ENCODE data around the gene BAG5.
"Not testable (repeated sequence)": the region's sequence is repeated elsewhere in the genome, so short reads cannot be mapped to it uniquely, and the experiment has no call there.

The BAG5 gene

DNA sequence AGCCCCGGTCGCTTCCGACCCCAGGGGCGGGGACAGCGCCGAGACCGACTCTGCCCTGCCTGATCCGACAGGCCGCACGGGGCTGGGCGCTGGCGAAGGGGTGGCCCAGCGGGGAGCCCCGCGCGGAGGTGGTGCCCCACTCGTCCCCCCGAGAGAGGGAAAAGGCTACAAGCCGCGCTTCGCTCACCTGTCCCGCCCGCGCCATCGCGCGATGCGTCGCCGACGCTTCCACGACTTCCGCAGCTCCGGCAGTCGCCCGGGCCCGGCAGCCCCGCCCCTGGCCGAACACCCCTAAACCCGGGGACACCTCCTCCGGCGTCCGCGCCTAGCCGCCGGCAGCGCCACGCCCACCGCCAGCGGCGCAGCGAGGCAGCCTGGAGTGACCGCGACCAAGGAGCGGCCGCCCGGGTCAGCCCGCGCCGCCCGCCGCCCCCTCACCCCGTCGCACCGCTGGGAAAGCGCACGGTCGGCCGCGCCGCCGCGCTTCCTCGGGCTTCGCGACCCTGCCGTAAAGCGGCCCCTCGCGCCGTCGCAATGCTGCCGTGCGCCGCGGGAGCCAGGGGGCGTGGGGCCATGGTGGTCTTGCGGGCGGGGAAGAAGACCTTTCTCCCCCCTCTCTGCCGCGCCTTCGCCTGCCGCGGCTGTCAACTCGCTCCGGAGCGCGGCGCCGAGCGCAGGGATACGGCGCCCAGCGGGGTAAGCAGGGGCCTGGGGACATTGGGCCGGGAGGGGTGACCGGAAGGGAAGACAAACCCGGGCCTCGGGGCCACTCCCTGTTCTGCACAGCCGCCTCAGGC, at the start of gene BAG5, which contains the start of gene COA8:
Gene BAG5, minus strand, starts transcription at position 229 of the 797 bp plus-strand sequence. CDS start 1,493 bp downstream, outside the sequence.
Gene COA8, plus strand, starts transcription at position 532 of the 797 bp plus-strand sequence. Its CDS starts 42 bp downstream, at position 574.
- peak; percentile 61 to 83 (median 73) for DNase-seq (ENCODE audit: low read depth in 4 of 4, low spot score in 1 of 4)

DNA sequence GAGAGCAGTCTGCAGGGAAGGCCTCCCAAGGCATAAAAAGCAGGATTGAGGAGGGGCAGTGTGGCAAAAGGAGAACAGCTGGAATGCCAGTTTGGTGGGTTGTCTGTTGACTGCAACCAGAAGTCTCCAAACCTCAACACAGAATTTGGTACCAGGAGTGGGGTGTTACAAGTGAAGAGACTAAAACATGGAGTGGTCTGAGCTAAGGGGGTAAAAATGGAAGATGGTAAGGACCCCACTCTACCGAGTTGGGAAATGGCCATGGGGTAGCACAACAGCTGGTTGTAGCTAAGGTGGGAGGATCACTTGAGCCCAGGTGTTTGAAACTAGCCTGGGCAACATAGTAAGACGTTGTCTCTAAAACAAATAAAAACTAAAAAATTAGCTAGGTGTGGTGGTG, 48.8 kb upstream of the BAG5 start:
- no peak for DNase-seq (ENCODE audit: low read depth in 4 of 4, low spot score in 1 of 4)

GRCh38 chr14:103609081-103609480, 46.6 kb upstream of the BAG5 start:
- DNase-seq (ENCODE audit: low read depth in 4 of 4, low spot score in 1 of 4), result not testable (repeated sequence)

GRCh38 chr14:103607822-103608221, 45.4 kb upstream of the BAG5 start:
- DNase-seq (ENCODE audit: low read depth in 4 of 4, low spot score in 1 of 4), result no peak

DNA sequence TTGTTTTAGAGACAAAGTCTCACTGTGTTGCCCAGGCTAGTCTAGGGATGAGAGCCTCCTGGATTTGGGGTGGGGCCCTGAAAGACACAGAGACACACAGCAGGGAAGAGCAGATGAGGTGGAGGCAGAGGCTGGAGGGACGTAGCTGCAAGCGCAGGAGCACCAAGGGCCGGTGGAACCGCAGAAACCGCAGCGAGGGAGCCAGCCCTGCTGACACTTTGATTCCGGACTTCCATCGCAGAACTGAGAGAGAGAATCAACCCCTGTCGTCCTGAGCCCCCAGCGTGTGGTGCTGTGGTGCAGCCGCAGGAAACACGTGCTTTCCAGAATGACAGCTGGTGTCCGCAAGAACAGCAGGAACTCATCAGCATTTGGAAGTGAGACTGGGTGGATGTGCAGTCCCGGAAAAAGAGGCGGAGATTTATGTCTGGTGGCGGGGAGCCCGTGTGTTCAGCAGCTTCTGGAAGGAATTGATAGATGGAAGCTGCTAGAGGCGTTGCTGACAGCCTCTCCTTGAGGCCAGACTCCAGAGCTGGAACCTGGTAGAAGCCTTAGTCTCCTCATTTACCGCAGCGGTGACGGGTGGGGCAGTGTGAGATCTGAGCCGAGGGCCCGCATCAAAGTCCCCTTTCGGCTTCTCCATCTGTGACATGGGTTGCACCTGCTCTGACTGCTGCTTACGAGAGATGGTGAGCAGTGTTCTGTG, 44.7 kb upstream of the BAG5 start:
- peak in 2 of 4 experiments; percentile 24 to 38 for DNase-seq (ENCODE audit: low read depth in 4 of 4, low spot score in 1 of 4)

DNA sequence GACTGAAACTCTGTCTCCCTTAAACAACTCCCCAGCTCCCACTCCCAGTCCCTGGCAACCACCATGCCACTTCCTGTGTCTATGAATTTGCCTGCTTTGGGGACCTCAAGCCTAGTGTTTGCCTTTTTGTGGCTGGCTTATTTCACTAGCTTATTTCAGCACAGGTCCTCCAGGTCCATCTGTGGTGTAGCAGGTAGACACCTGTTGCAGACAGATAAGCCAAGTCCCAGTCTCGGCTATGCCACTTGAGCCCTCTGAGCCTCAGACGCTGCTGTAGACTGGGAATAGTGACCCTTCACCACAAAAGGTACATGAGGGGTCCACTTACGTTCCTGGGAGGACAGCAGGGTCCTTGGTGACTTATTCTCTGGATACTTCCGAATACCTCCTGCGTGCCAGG, 42.2 kb upstream of the BAG5 start:
- DNase-seq (ENCODE audit: low read depth in 4 of 4, low spot score in 1 of 4), result no peak

DNA sequence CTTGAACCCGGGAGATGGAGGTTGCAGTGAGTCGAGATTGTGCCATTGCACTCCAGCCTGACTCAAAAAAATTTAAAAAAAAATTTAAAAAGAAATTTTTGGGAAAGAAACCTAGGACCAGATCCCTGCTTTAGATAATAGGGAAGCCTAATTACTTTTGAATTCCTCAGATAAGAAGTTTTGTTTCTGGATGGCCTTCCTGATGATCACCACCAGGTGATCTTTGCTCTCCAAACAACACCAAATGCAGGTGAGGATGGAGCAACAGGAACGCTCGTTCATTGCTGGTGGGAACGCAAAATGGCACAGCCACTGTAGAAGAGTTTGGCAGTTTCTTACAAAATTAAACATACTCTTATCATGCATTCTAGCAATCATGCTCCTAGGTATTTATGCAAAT, 38.0 kb upstream of the BAG5 start:
- DNase-seq (ENCODE audit: low read depth in 4 of 4, low spot score in 1 of 4), result no peak

DNA sequence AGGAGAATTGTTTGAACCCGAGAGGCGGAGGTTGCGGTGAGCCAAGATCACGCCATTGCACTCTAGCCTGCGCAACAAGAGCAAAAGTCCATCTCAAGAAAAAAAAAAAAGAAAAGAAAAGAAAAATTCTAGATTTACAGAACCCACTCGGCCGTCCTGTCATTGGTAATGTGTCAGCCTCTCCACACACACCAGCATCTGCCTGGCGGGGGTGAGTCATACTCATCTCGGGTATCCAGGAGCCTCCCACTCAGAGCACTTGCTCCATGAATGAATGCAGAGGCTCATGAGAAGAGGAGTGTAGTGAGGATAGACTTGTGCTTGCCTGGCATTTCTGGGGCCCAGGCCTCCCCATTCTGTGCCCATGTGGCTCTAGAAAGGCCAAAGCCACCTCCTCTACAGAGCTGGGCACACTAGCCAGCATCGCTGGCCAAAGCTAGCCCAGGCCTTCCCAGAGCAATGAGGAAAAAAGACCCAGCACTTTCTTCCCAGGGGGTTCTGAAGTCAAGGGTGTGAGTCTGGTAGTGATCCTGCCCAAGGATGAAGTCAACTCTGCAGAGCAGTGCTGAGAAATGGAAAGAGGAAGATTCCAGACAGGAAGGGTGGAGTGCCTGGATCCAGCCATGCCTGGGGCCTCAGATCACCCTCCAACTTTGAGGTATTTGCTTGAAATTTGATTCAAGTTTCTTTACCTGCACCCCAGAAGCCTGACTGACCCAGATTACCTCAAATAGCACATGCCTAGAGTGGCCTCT, 35.3 kb upstream of the BAG5 start:
- DNase-seq (ENCODE audit: low read depth in 4 of 4, low spot score in 1 of 4), result no peak

DNA sequence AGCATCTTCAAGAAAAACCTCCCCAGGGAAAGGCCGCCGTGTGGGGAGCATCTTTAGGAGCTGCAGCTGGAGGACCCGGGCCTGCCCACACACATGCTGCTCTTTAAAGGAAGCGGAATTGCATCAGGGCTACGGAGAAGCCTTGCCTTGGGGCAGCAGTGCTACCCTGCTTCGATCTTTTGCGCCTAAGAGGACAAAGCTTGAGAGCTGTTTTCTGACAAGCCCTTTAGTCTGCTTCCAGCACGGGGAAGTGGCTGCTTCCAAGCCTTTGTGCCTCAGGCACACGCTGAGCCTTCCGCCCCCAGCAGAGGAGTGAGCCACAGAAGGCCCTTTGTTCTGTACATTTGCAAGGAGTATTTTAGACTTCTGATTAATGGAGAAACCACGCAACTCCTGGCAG, 31.8 kb upstream of the BAG5 start:
- no peak for DNase-seq (ENCODE audit: low read depth in 4 of 4, low spot score in 1 of 4)

- DNase-seq (ENCODE audit: low read depth in 4 of 4, low spot score in 1 of 4), result no peak
Measured at GRCh38 chr14:103593577-103593976, 31.1 kb upstream of the BAG5 start.

- no peak for DNase-seq (ENCODE audit: low read depth in 4 of 4, low spot score in 1 of 4)
Measured at GRCh38 chr14:103584326-103584915, 22.0 kb upstream of the BAG5 start.

DNA sequence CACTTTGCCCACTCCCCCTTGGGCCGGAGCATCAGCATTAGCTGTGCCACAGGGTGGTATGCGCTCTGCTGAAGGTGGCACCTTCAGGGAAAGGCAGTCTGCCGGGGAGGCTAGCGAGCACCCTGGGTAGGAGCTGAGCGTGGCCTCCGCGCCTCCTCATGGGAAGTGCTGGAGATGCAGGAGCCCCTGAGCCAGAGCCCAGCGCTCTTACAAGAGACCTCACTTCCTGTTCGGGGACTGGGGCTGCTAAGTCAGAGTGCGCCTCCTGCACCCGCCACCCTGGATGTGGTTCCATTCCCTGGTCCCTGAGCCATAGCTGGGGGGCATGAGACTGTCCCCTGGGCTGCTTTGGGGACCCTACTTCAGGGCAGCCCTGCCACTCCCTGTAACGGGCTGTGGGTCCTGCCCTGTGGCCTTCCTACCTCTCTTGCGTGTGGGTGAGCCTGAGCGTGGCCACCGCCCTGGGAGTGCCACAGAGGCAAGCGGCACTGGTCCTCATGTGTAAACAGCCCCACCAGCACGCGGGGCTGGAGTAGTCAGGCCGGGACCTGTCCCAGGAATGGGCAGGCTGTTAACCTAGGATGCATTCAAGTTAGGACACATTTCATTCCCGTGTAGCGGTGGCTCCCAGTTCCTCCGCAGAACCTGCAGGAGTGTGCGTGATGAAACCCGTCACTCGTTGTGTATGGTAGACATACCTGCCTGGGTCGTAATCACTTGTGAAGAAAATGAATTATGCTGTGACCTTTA, 19.7 kb upstream of the BAG5 start:
- DNase-seq (ENCODE audit: low read depth in 4 of 4, low spot score in 1 of 4), result no peak

DNA sequence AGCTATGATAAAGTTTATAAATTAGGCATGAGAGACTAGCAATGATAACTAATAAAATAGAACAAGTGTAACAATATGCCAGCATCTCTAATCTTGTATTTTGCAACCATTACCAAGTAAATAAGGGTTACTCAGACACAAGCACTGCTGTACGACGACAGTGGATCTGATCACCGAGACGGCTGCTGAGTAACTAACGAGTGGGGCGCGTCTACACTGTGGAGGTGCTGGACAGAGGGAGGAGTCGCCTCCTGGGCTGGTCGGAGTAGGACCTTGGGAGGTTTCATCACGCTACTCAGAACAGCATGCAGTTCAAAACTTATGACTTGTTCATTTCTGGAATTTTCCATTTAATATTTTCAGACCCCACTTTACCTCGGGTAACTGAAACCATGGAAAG, 18.7 kb upstream of the BAG5 start:
- DNase-seq (ENCODE audit: low read depth in 4 of 4, low spot score in 1 of 4), result no peak

DNA sequence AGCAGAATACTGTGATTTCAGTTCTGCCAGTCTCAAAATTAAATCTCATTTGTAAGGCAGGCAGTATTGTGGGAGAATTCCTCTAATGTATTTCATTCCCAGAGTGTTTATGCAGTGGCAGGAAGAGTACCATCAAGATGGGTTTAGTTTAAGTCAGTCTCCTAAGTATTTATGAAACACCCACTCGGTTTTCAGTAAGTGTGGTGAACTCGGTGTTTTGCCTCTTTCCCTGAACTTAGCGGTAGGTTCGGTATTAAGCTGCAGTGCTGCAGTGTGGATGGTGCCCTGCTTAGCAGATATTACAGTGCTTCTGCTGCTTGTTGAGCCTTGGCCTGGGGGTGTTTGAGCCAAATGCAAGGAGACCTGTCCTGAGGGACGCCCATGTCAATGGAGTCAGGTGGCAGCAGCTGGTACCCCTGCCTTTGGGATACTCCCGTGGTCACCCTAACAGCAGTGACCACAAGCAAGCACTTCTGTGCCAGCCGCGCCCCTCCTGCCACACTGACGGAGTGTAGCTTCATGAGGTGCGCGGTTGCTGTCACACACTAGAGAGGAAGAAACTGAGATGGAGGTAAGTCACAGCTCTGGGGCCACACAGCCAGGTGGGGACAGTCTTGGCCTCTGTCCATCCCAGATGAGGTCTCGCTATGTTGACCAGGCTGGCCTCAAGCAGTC, 16.1 kb upstream of the BAG5 start:
- DNase-seq (ENCODE audit: low read depth in 4 of 4, low spot score in 1 of 4), result no peak

- DNase-seq (ENCODE audit: low read depth in 4 of 4, low spot score in 1 of 4), result no peak
Measured at GRCh38 chr14:103576371-103577024, 14.0 kb upstream of the BAG5 start.

DNA sequence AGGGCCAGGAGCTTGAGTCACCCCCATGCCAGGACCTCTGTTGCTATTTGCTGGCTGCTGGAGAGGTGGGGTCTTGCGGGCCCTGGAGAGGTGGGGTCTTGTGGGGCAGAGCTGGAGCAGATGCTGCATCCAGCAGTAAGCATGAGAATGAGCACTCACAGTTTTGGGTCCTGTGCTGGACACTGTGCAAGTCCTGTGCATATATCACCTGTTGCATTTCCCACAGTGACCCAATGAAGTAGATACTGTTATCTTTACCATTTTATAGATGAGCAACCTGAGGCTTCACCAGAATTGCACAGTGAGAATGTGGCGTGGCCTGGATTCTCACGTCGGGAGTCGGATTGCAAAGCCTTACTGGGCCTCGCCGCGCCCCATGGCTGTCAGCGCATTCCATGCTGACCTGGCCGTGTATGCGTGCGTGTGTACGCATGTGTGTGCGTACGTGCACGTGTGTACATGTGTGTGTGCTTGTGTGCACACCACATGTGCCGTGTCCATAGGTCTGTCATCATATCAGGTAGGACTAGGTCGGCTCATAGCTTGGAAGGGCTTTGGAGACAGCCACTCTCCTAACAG, 12.3 kb upstream of the BAG5 start:
- DNase-seq (ENCODE audit: low read depth in 4 of 4, low spot score in 1 of 4), result no peak

DNA sequence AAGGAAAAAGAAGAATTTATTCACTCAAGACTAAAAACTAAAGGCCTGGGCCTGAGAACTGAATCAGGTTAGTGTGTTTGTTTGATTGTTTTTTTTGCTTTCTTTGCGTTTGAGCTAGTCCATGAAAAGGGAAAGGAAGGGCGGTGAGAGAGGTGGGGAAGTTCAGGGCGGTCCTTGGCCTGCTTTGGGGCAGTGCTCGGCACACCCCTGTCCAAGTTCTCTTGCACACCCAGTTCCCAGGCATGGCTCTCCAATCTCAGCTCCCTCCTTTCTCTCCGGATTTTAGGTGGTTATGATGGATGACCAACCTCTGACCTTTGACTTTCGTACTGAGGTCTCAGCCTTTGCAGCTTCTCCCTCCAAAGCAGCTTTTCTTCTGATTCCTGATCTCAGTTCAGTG, 11.6 kb upstream of the BAG5 start:
- no peak for DNase-seq (ENCODE audit: low read depth in 4 of 4, low spot score in 1 of 4)

DNA sequence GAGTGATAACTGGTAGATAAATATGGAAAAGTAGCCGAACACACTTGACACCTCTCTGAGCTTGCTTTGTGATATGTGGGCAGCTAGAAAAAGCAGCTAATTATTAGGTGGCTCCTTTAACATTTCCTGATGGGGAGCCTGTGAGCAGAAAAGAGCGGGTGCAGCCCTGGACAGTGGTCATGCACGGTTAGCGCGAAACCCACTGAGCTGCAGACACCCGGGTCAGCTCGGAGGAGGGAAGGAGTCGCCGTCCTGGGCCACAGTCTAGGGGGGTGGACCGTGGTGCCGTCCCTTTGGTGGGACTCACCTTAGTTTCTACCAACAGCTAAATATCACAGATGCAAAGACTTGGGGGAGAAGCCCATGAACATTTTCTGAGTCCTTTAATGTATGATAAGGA, 7.0 kb upstream of the BAG5 start:
- no peak for DNase-seq (ENCODE audit: low read depth in 4 of 4, low spot score in 1 of 4)

- no peak for DNase-seq (ENCODE audit: low read depth in 4 of 4, low spot score in 1 of 4)
Measured at GRCh38 chr14:103568952-103569351, 6.5 kb upstream of the BAG5 start.
